NCI-H2171 treated with DMSO at 0.1 percent for 48 hours (cell line): ENCODE measurements around the gene MTNR1B.
A peak's percentile ranks its signal among the peaks of the same experiment; 100 is the strongest.

Experiments
- DNase-seq: peaks from one replicate; lab custom pipeline; 2025; lab: John Stamatoyannopoulos, UW

The MTNR1B gene

DNA sequence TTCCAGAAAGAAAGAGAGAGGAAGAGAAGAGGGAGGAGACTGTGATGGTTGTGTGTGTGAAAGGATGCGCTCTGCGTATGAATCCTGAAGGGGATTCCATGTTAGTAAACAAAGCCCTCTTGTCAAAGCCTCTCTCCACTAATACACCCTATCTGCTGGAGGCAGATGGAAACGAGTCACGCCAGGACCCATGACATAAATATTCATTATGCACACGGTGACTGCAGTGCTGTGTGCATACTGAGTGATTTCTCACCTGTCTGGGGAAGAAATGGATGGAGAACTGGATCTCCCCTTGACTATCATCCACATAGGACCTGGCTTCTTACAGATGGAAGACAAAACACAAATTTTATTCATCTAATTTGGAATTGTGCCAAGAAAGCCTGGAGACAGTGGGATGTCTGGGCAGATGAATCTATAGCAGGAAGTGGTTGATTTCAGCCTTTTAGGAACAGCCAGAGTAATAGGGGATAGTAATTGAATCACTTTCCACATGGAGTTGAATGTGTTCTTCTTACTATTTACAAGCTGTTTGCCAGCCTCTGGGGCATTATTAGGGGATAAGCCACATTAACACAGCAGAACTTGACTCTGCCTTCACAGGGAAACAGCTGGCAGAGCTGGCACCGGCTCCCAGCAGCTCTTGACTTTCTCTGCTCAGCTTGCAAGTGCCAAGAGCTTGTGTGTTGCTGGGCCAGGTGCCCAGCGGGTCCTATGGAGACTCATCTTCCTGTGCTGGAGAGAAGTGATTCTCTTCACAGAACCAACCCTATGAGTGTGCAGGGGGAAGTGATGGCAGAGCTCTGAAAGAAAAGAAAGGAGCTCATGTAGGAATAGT is 9.0 kb downstream of the MTNR1B start:
- DNase-seq: peak; percentile 56

- DNase-seq: no peak
These were observed 9.7 kb downstream of the MTNR1B start for GRCh38 chr11:92979176-92979575.

DNA sequence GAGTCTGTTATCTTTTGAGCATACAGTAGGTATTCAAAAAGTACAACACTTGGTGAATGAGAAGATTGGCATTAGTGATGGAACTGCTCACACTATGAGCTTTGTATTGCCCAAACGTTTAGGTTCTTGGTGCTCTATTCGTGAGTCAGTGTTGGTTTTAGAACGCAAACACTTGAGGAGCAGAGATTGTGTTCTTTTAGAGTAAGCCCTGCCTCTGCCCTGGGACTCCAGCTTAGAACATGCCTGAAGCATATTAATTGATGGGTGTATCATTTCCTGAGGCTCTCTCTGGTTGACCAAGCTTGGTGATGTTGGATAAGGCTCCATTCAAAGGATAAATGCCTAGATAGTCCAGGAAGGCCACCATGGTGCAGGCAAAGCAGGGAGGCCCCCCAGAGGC is 10.9 kb downstream of the MTNR1B start:
- no peak for DNase-seq

DNA sequence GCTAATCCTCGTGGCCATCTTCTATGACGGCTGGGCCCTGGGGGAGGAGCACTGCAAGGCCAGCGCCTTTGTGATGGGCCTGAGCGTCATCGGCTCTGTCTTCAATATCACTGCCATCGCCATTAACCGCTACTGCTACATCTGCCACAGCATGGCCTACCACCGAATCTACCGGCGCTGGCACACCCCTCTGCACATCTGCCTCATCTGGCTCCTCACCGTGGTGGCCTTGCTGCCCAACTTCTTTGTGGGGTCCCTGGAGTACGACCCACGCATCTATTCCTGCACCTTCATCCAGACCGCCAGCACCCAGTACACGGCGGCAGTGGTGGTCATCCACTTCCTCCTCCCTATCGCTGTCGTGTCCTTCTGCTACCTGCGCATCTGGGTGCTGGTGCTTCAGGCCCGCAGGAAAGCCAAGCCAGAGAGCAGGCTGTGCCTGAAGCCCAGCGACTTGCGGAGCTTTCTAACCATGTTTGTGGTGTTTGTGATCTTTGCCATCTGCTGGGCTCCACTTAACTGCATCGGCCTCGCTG is 12.1 kb downstream of the MTNR1B start:
- no peak for DNase-seq

DNA sequence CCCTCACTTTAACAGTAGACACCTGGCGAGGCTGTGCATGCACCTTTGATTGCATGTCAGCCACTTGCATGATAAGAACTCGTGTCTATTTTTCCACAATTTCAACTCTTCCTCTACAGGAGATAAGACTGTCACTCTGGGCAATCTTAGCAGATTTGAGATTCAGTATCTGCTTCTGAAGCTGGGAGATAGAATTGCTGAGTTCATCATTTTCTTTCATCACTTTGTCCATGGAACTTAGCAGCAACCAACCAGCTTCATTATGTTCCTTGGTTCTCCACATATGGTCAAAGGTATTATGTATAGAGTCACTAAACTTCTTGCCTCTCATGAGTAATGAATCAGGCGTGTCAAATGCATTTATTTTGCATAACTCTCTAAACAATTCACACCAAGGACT is 17.1 kb downstream of the MTNR1B start:
- DNase-seq: no peak

DNA sequence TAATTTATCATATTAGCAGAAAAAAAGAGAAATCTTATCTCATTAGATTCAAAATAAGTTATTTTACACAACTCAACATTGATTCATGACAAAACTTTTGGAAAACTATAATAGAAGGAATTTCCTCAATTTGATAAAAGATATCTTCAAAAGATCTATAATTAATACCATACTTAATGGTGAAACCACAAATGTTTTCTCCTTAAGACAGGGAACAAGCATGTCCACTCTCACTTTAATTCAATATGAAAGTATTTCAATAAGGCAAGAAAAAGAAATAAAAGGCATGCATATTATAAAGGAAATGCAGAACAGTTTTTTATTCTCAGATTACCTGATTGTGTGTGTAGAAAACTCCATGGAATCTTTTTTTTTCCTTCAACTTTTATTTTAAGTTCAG is 23.6 kb downstream of the MTNR1B start:
- no peak for DNase-seq

DNA sequence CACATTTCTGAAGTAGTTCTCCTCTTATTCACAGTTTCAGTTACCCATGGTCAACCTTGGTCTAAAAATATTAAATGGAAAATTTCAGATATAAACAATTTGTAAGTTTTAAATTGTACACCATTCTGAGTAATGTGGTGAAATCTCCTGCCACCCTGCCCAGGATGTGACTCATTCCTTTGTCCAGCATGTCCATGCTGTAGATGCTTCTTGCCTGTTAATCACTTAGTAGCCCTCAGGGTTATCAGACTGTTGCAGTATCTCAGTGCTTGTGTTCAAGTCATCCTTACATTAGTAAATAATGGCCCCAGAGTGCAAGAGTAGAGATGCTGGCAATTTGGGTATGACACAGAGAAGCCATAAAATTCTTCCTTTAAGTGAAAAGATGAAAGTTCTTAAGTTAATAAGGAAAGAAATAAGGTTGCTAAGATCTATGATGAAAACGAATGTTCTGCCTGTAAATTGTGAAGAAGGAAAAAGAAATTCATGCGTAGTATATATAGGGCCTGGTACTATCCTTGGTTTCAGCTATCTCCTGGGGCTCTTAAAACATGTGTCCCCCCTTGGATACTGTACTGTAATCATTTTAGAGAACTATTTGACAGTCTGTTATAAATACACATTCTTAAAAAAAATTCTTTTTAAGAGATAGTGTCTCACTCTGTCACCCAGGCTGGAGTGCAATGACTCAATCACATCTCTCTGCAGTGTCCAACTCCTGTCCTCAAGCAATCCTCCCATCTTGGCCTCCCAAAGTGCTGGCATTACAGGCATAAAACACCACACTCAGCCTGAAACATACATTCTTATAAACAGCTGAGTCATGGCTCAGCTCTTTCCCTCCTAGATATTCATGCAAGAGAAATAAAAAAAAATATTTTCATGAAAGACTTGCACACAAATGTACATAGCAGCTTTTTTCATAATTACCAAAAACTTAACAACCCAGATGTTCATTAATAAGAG is 31.3 kb downstream of the MTNR1B start:
- DNase-seq: no peak

DNA sequence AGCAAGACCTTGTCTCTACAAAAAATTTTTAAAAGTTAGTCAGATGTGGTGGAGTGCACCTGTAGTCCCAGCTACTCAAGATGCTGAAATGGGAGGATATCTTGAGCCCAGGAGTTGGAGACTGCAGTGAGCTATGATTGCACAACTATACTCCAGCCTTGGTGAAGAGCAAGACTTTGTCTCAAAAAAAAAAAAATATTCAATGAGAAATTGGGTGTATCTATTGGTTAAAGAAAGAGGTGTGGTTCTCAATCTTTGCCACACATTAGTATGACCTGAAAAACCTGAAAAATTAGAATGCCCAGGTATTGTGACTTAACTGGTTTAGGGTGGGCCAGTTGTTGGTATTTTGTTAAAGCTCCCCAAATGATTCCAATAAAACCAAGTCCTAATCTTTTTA is 32.4 kb downstream of the MTNR1B start:
- no peak for DNase-seq

GRCh38 chr11:93002380-93002779 is 32.9 kb downstream of the MTNR1B start:
- DNase-seq: no peak

GRCh38 chr11:93005239-93005638 is 35.8 kb downstream of the MTNR1B start:
- DNase-seq: no peak

GRCh38 chr11:93013646-93014045 is 44.2 kb downstream of the MTNR1B start:
- DNase-seq: no peak

DNA sequence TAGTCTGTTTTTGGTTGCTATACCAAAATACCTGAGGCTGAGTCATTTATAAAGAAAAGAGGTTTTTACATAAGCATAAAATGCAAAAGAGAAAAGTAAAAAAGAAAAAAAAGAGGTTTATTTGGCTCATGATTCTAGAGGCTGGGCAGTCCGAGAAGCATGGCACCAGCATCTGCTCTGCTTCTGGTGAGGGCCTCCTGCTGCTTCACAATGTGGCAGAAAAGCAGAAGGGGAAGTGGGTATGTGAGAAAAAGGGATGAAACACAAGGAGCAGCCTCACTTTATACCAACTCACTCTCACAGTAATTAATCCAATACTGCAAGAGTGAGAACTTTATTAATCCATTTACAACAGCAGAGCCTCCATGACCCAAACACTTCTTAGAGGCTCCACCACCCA is 47.1 kb downstream of the MTNR1B start:
- DNase-seq: no peak

DNA sequence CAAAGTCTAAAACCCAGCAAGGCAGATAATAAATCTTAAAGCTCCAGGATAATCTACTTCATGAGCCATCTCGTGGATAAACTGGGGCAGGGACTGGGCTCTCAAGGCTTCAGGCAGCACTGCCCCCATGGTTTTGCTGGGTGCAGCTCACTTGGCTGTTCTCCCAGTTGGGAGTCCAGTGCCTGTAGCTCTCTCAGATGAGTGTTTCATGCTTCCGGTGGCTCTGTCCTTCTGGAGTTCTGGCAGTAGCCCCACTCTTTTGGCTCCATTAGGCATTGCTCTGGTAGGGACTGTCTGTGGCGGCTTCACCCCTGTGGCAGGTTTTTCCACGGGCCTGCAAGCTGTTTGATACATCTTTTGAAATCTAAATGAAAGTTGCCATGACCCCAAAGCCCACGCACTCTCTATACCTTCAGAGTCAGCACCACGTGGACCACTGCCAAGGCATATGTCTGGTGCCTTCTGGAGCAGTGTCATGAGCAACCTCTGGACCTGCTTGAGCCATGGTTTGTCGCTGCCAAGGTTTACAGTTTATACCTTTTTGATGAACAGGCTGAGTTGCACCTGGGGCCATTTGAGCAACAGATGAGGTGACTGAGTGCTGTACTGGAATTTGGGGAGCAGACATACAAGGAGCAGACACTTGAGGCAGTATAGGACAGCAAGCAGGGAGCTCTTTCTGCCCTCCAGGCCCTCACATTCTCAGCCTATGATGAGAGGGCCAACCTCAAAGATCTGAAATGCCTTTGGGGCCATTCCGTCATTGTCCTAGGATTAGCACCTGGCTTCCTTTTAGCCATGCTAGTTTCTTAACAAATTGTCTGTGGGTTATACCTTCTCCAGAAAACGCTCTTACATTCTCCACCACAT is 48.6 kb downstream of the MTNR1B start:
- DNase-seq: no peak

DNA sequence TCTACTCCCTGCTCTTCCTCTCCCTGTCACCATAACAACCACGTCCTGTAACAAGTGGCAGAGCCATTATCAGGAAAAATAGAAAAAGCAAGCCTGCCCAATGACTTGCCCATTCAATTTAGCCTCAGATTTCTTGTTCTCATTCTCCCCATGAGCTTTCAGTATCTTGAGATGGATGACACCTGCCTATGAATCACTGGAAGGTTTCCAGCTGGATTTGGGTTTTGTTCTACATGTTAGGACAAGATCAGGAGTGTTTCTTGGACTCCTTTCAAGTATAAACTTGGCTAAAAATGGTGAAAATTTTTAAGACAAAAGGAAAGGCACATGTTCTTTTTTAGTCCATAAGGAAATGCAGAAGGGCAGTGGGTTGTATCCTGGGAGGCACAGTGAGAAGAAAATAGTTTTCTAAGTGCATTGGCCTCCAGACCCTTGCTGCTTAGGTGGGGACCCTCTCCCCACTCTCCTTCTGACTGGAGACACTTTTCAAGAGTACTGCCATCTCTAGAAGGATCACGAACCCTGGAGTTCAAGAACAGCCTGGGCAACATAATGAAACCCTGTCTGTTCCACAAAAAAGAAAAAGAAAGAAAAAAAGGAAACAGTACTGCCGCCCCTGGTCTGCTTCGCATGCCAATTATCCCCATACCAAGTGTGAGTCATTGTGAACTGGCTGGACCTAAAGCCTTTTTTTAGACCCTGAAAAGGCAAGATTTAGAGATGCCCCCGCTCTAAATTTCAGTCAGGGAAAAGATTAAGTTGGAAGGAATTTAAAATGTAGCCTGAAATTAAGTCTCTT is 51.0 kb downstream of the MTNR1B start:
- peak; percentile 2 for DNase-seq

DNA sequence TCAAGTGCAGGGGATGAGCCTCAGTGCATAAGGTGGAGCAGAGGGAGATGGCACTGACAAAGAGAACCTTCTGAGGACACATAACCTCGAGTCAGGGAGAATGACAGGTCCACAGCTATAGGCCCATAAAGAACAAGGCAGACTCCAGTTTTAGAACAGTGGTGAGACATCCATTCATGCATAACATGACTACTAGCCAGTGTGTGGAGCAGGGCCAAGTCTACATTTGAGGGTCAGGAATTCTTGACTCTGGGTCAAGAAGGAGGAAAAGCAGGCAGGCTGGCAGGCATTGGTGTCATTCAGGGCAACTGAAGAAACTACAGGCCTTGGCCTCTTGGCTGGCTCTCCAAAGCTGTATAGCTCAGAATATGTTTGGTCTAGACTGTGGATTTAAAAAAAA is 54.9 kb downstream of the MTNR1B start:
- DNase-seq: no peak

- no peak for DNase-seq
These were observed 56.3 kb downstream of the MTNR1B start for GRCh38 chr11:93025558-93026255.

GRCh38 chr11:93028960-93029522 is 59.6 kb downstream of the MTNR1B start:
- DNase-seq: no peak

GRCh38 chr11:93031386-93031785 is 61.9 kb downstream of the MTNR1B start:
- no peak for DNase-seq
